Osteocyte (in vitro differentiated cells): Measurements from ENCODE around the gene DCTN5. TPM values are rescaled to one million over a fixed set of nuclear protein-coding genes. Genes with fewer than 3 reads are reported as not detected.

Experiments used
- DNase-seq: peaks from one replicate; pipeline ENCODE4 v3.0.0; 2021; ENCODE audit warnings: mixed read lengths; ENCODE audit not compliant: unreplicated experiment; ENCODE audit errors: extremely low spot score
- H3K27ac Mint-ChIP-seq: one replicate; pipeline ENCODE4 v1.8.0; 2021; ENCODE audit warnings: mild to moderate bottlenecking, mixed read lengths; ENCODE audit not compliant: unreplicated experiment
- H3K27me3 Mint-ChIP-seq: one replicate; pipeline ENCODE4 v1.8.0; 2021; ENCODE audit warnings: mixed read lengths; ENCODE audit not compliant: unreplicated experiment
- H3K36me3 Mint-ChIP-seq: one replicate; pipeline ENCODE4 v1.8.0; 2021; ENCODE audit warnings: mixed read lengths; ENCODE audit not compliant: unreplicated experiment
- H3K4me1 Mint-ChIP-seq: one replicate; pipeline ENCODE4 v1.8.0; 2021; ENCODE audit warnings: mixed read lengths; ENCODE audit not compliant: unreplicated experiment
- H3K4me3 Mint-ChIP-seq: one replicate; pipeline ENCODE4 v1.8.0; 2021; ENCODE audit warnings: mild to moderate bottlenecking, moderate library complexity, mixed read lengths; ENCODE audit not compliant: unreplicated experiment
- H3K9me3 Mint-ChIP-seq: one replicate; pipeline ENCODE4 v1.8.0; 2021; ENCODE audit warnings: mixed read lengths; ENCODE audit not compliant: unreplicated experiment
- total RNA-seq: library from RNA; stranded (reverse); gene quantifications from 2 replicates; pipeline ENCODE4 v1.2.1, GENCODE V29; 2021
- TF ChIP-seq, protein P1 (sequence below): fragments of 200-600 bp; sonication (generic); IDR thresholded peaks from 2 replicates; pipeline ENCODE4 v1.5.0; 2021; ENCODE audit warnings: antibody characterized with exemption, mild to moderate bottlenecking, moderate library complexity

Gene DCTN5
- total RNA-seq, 1 donor from 2014 or later: 65.3 TPM

DNA sequence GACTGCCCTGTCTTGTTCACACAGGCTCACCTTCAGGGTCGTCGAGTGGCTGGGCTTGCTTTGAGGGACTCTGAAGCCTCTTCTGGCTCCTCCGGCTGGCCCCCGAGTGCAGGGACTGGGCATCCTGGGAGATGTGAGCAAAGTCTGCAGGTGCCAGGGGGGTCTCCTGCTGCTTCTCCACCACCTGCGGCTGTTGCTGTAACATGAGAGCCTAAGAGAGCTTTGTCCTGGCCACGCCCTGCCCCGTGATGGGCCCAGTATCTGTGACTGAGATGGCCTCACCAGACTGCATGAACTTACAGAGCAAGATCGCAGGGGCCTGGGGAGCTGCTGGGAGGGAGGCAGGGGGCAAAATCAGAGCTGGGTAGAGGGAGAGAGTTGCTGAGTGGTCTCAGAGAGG is 59.2 kb downstream of the DCTN5 start:
- Mint-ChIP-seq H3K36me3 (no peaks in the 10 kb centered on the region), H3K4me3 (no peak overlapping the region), H3K4me1 (no peaks in the 10 kb centered on the region), H3K27me3 (peaks cover 11% of the 10 kb centered on the region), H3K27ac (no peak overlapping the region), H3K9me3 (peaks cover 14% of the 10 kb centered on the region)
- no peak for DNase-seq
- TF ChIP-seq, protein P1, sequence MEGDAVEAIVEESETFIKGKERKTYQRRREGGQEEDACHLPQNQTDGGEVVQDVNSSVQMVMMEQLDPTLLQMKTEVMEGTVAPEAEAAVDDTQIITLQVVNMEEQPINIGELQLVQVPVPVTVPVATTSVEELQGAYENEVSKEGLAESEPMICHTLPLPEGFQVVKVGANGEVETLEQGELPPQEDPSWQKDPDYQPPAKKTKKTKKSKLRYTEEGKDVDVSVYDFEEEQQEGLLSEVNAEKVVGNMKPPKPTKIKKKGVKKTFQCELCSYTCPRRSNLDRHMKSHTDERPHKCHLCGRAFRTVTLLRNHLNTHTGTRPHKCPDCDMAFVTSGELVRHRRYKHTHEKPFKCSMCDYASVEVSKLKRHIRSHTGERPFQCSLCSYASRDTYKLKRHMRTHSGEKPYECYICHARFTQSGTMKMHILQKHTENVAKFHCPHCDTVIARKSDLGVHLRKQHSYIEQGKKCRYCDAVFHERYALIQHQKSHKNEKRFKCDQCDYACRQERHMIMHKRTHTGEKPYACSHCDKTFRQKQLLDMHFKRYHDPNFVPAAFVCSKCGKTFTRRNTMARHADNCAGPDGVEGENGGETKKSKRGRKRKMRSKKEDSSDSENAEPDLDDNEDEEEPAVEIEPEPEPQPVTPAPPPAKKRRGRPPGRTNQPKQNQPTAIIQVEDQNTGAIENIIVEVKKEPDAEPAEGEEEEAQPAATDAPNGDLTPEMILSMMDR: no peak

DNA sequence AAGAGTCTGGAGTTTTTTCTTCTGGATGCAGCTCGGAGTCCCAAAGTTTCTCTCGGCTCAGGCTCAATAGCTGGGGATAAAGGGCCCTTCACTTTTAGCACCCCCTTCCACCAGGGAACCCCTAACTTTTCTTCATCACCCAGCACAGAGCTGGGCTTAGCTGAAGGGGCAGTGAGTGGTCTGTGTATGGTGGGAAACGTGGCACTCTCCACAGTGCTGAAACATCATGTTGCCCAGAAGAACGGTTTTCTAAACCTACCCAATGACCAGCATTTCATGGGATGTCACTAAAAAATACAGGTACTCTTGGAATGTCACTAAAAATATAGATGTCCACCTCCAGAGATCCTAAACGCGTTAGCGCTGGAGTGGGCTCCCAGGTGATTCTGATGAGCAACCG is 59.8 kb downstream of the DCTN5 start:
- Mint-ChIP-seq H3K4me3 (no peak overlapping the region), H3K27me3 (peaks cover 11% of the 10 kb centered on the region), H3K36me3 (no peaks in the 10 kb centered on the region), H3K4me1 (no peaks in the 10 kb centered on the region), H3K9me3 (peaks cover 14% of the 10 kb centered on the region), H3K27ac (no peak overlapping the region)
- TF ChIP-seq, protein P1: no peak
- no peak for DNase-seq

DNA sequence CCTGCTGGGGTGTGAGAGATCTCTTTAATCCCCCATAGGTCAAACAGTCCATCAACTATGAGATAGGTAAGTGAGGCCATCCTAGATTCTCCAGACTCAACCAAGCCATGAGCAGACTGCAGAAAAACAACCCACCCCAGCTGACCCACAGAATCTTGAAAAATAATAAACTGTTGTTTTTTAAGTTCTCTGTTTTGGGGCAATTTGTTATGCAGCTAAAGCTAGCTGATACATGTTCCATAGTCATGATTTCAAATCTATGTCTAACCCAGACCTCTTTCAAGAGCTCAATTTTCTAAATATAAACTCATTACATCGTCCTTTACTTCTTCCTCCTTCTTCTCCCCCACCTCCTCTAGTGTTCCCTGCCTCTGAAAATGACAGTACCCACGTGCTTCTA is 61.7 kb downstream of the DCTN5 start:
- TF ChIP-seq, protein P1: no peak
- Mint-ChIP-seq H3K4me3 (no peak overlapping the region), H3K36me3 (no peaks in the 10 kb centered on the region), H3K27me3 (peaks cover 11% of the 10 kb centered on the region), H3K9me3 (peaks cover 14% of the 10 kb centered on the region), H3K27ac (no peak overlapping the region), H3K4me1 (no peaks in the 10 kb centered on the region)
- no peak for DNase-seq

DNA sequence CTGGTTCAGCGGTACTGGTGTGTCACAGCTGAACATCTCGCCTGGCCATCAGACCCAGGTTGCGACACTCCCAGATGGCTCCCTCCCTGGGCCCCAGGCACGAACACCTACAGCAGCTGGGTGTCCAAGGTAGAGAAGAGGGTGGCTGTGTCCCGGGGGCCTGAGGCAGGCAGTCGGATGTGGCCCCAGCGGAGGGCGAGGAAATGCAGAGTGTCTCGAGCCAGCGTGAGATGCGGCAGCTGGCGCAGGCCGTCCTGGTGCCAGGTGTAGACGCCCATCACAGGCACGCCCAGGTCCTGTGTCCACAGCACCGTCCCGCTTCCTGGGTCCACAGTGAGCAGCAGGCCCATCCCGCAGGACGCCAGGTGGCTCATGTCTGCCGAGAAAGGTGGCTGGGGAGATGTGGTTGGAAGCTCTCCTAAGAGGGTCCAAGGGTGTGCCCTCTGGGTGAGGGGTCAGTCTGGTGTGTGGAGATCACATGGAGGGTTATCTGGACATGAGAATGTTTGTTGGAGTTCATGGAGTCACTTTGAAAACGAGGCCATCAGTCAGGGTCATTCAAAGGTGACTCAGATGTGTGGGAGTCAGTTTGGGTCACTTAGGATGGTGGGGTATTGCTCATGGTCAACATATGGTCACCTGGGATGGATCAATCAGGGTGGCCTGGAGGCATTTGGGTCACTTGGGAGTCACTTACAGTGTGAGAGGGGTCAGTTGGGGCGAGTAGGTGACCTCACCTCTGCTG is 63.7 kb downstream of the DCTN5 start:
- TF ChIP-seq, protein P1: no peak
- Mint-ChIP-seq H3K4me3 (no peak overlapping the region), H3K27ac (no peak overlapping the region), H3K4me1 (no peaks in the 10 kb centered on the region), H3K36me3 (no peaks in the 10 kb centered on the region), H3K9me3 (peaks cover 14% of the 10 kb centered on the region), H3K27me3 (peaks cover 15% of the 10 kb centered on the region)
- DNase-seq: no peak

DNA sequence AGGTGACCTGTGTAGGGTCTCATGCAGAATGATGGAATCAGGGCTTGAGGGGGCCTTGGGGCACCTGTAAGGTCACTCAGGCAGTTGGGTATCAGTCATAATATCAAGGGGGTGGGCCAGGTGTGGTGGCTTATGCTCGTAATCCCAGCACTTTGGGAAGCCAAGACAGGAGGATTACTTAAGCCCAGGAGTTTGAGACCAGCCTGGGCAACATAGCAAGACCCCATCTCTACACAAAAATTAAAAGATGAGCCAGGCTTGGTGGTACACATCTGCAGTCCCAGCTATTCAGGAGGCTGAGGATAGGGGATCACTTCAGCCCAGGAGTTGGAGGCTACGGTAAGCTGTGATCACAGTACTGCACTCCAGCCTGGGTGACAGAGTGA is 64.2 kb downstream of the DCTN5 start:
- Mint-ChIP-seq H3K4me1 (no peaks in the 10 kb centered on the region), H3K27me3 (peaks cover 21% of the 10 kb centered on the region), H3K4me3 (no peak overlapping the region), H3K9me3 (peaks cover 19% of the 10 kb centered on the region), H3K36me3 (no peaks in the 10 kb centered on the region), H3K27ac (no peak overlapping the region)
- DNase-seq: no peak
- TF ChIP-seq, protein P1: no peak
